ENCODE data around the gene SPSB1. TPM values are rescaled to one million over a fixed set of nuclear protein-coding genes. Genes with fewer than 3 reads are reported as not detected.
A peak's percentile ranks its signal among the peaks of the same experiment; 100 is the strongest.

The SPSB1 gene
- total RNA-seq, 1 donor from 2014 or later = 22.0 TPM

GRCh38 chr1:9402256-9402616 lies 109.5 kb downstream of the SPSB1 start:
- no peaks in the 10 kb centered on the region for H3K9me3 Mint-ChIP-seq
- TF ChIP-seq CTCF (IDR thresholded peaks at IDR 0.05; ENCODE audit: unreplicated experiment) = no peak
- peaks cover 17% of the 10 kb centered on the region for H3K4me1 Mint-ChIP-seq
- DNase-seq (ENCODE audit: low spot score in 2 of 2, unreplicated experiment in 2 of 2) = no peak
- H3K27ac Mint-ChIP-seq = no peak overlapping the region
- no peaks in the 10 kb centered on the region for H3K36me3 Mint-ChIP-seq
- H3K27me3 Mint-ChIP-seq (ENCODE audit: low read depth) = no peaks in the 10 kb centered on the region
- H3K4me3 Mint-ChIP-seq = no peak overlapping the region

GRCh38 chr1:9402717-9403225 lies 110.1 kb downstream of the SPSB1 start:
- no peak for TF ChIP-seq CTCF (IDR thresholded peaks at IDR 0.05; ENCODE audit: unreplicated experiment)
- Mint-ChIP-seq H3K9me3 (no peaks in the 10 kb centered on the region), H3K4me1 (peaks cover 17% of the 10 kb centered on the region), H3K27ac (no peak overlapping the region), H3K36me3 (no peaks in the 10 kb centered on the region), H3K4me3 (no peak overlapping the region), H3K27me3 (ENCODE audit: low read depth) (no peaks in the 10 kb centered on the region)
- no peak for DNase-seq (ENCODE audit: low spot score in 2 of 2, unreplicated experiment in 2 of 2)

GRCh38 chr1:9404117-9404914 lies 111.6 kb downstream of the SPSB1 start:
- no peak for DNase-seq (ENCODE audit: low spot score in 2 of 2, unreplicated experiment in 2 of 2)
- no peak overlapping the region for H3K27ac Mint-ChIP-seq

GRCh38 chr1:9406111-9406510 lies 113.4 kb downstream of the SPSB1 start:
- DNase-seq (ENCODE audit: low spot score in 2 of 2, unreplicated experiment in 2 of 2) = no peak
- Mint-ChIP-seq H3K4me3 (no peak overlapping the region), H3K36me3 (no peaks in the 10 kb centered on the region), H3K4me1 (peaks cover 6% of the 10 kb centered on the region), H3K27me3 (ENCODE audit: low read depth) (no peaks in the 10 kb centered on the region), H3K9me3 (peaks cover 4% of the 10 kb centered on the region), H3K27ac (peak overlapping the region; percentile 49)
- no peak for TF ChIP-seq CTCF (IDR thresholded peaks at IDR 0.05; ENCODE audit: unreplicated experiment)

More at GRCh38 chr1:9404117-9404914, 111.6 kb downstream of the SPSB1 start:
- Mint-ChIP-seq H3K9me3 (no peaks in the 10 kb centered on the region), H3K4me3 (no peak overlapping the region), H3K27me3 (ENCODE audit: low read depth) (no peaks in the 10 kb centered on the region), H3K4me1 (peaks cover 11% of the 10 kb centered on the region), H3K36me3 (no peaks in the 10 kb centered on the region)
- no peak for TF ChIP-seq CTCF (IDR thresholded peaks at IDR 0.05; ENCODE audit: unreplicated experiment)

- no peaks in the 10 kb centered on the region for H3K27me3 Mint-ChIP-seq (ENCODE audit: low read depth)
- peak overlapping the region; percentile 26 for H3K27ac Mint-ChIP-seq
- peaks cover 29% of the 10 kb centered on the region for H3K4me1 Mint-ChIP-seq
These were observed 118.1 kb downstream of the SPSB1 start for GRCh38 chr1:9410737-9411297.

More at GRCh38 chr1:9410737-9411297, 118.1 kb downstream of the SPSB1 start:
- Mint-ChIP-seq H3K9me3 (peaks cover 4% of the 10 kb centered on the region), H3K36me3 (no peaks in the 10 kb centered on the region), H3K4me3 (no peak overlapping the region)
- DNase-seq (ENCODE audit: low spot score in 2 of 2, unreplicated experiment in 2 of 2) = no peak
- TF ChIP-seq CTCF (IDR thresholded peaks at IDR 0.05; ENCODE audit: unreplicated experiment) = no peak

Data from mesothelial cell of epicardium (in vitro differentiated cells).